CMK (cell line): ENCODE data around the gene ARHGAP4.

Source experiments
- DNase-seq: peaks from one replicate; pipeline ENCODE4 v3.0.0-alpha.2; 2010; ENCODE audit warnings: low read depth

ARHGAP4 gene

DNA sequence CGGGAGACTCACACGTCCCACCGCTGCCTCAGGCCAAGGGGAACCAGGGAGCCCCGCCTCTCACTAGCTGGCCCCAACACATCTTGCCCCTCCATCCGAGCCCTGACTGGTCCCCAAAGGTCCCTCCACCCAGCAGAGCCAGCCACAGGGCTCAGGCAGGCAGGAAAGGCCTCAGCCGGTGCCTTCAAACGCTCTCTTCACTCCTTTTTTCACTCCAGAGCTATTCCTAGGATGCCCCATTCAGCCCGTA, 1.5 kb upstream of the ARHGAP4 start:
- DNase-seq: no peak

DNA sequence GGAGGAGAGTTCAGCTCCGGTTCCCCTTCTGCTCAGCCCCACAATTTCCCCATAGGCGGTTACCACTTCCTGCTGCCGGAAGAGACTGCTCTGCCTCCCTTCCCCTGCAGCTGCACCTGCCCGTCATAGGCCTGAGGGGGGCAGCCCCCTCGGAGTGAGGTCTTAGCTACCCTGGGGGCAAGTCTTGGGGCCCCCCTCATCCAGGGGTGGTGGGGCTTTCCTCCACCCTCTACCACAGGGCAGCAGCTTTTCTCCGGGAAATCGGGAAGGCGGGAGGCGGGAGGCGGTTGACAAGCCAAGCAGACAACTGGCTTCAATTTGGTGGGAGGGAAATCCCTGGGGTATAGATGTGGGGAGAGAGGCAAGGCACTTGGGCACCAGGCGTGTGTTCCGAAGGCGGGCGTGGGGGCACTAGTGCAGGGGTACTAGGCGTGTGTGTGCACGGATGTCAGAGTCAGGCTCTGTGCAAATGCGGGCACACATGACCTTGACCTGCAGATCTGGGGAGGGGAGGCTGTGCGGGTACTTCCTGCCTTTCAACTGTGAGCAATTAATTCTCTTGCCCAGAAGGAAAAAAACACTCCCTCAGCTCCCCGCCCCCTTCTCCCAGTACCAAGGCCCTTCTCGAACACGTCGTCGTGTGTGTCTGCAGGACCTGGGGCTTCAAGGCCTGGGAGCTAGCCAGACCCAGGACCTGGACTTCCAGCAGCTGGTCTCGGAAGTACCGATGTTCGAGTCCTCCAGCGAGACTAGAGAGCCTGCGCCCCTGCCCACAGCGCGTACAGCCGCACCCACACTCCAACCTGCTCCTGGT, 1.0 kb upstream of the ARHGAP4 start:
- peak; percentile 81 for DNase-seq

DNA sequence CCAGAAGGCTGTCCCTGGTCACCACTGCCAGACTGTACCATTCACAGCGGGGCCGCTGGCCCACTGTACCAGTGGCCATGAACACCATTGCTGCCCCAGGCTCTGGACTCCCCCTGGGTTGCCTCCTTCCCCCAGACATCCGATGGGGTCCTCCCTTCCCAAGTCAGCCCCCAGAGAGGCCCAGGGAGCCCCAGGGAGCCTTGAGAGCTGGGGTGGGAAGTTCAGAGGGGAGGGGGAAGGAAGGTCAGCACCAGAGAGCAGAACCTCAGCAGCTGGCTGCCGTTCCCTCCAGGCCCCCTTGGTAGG, 441 bp upstream of the ARHGAP4 start:
- DNase-seq: no peak

- no peak for DNase-seq
Measured at GRCh38 chrX:153925387-153925738, 701 bp downstream of the ARHGAP4 start.

GRCh38 chrX:153924149-153924861, 1.8 kb downstream of the ARHGAP4 start:
- DNase-seq: no peak

- DNase-seq: no peak
Measured at GRCh38 chrX:153922932-153923857, 2.9 kb downstream of the ARHGAP4 start.

DNA sequence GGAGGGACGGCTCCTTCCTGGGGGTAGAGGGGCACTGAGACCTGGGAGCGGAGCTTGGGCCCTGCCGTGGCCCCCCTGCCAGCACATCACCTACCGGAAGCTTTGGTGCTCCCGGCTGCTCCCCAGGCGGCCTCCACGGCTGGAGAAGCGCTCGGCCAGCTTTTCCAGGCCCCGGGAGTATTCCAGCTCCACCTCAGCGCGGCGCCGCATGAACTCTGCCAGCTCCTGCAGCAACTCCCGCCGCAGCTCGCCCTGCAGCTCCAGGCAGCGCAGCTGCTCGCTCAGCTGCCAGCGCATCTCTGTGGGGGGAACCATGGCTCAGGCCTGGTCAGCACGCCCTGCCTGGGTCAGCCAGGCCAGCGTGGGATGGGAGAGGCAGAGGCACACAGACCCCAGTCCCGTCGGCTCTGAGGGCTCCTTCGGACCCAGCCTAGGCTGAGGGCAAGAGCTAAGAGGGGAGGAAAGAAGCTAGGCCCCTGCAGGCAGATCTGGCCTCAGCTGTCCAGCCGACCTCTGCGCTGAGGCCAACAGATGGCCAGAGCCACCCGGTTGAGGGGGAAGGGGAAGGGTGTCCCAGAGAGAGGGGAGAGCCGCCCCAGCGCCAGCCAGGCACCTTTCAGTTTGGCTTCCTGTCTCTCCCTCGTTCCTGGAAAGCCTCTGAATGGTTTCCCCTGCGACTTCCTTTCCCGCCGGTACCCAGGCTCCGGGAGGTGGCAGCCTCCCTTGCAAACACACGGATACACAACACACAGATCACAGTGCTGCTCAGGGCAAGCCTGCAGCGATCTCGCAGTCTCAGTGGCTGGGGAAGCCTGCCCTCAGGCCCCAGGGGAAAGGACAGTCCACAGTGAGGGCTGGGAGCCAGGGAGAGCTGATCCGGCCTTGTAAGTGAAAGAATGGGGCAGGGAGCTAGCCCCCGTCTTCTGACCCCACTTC, 4.3 kb downstream of the ARHGAP4 start:
- no peak for DNase-seq

- DNase-seq: no peak
Measured at GRCh38 chrX:153921070-153921469, 5.0 kb downstream of the ARHGAP4 start.

- DNase-seq: no peak
Measured at GRCh38 chrX:153920546-153920945, 5.5 kb downstream of the ARHGAP4 start.

DNA sequence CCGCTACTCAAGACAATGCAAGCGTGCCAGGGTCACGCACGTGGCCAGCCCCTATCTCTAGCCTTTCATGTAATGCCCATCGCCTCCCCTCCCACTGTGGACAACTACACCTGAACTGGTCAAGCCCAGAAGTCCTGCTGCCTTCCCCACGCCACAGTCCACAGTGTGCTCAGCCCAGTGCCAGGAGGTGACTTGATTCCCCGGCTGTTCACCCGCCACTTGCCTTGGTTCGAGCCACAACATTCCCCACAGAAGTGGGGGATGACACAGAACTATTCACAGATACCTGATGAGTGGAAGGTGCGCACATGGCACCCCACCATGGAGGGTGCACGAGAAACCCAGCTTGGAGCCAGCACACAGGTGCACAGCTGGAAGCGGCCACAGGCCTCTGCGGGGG, 6.8 kb downstream of the ARHGAP4 start:
- no peak for DNase-seq

DNA sequence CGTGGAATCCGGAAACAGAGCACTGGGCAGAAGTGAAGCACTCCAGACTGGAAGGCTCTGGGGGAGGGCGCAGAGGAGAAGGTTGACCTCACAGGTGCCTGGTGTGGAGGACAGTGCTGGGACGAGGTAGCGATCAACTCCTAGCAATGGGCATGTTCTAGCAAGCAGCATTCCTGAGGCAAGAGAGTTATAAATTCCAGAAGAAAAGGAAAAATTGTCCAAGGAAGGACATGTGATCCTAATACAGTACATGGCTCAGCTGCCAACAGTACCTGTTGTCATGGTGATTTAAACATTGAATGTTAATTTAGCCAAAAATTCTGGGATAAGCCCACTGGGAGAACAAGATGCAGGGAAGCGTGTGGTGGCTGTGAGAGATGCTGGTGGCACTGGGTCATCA, 8.2 kb downstream of the ARHGAP4 start:
- no peak for DNase-seq

GRCh38 chrX:153913701-153914100, 12.4 kb downstream of the ARHGAP4 start:
- no peak for DNase-seq

GRCh38 chrX:153913211-153913610, 12.9 kb downstream of the ARHGAP4 start:
- no peak for DNase-seq

DNA sequence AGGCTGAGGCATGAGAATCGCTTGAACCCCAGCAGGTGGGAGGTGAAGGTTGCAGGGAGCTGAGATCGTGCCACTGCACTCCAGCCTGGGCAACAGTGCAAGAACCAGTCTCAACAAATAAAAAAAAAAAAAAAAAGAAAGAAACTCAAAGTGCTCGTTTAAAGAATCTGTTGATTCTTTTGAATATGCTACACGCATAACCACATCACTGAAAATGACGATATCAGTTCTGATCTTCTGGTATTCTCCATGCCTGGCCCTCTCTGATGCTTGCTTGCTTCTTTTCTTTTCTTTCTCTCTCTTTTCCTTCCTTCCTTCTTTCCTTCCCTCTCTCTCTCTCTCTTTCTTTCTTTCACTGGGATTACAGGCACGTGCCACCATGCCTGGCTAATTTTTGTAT, 14.3 kb downstream of the ARHGAP4 start:
- DNase-seq: no peak

- no peak for DNase-seq
Measured at GRCh38 chrX:153910446-153910845, 15.6 kb downstream of the ARHGAP4 start.

GRCh38 chrX:153909980-153910360, 16.1 kb downstream of the ARHGAP4 start:
- no peak for DNase-seq

GRCh38 chrX:153909024-153909979, 16.8 kb downstream of the ARHGAP4 start:
- no peak for DNase-seq

DNA sequence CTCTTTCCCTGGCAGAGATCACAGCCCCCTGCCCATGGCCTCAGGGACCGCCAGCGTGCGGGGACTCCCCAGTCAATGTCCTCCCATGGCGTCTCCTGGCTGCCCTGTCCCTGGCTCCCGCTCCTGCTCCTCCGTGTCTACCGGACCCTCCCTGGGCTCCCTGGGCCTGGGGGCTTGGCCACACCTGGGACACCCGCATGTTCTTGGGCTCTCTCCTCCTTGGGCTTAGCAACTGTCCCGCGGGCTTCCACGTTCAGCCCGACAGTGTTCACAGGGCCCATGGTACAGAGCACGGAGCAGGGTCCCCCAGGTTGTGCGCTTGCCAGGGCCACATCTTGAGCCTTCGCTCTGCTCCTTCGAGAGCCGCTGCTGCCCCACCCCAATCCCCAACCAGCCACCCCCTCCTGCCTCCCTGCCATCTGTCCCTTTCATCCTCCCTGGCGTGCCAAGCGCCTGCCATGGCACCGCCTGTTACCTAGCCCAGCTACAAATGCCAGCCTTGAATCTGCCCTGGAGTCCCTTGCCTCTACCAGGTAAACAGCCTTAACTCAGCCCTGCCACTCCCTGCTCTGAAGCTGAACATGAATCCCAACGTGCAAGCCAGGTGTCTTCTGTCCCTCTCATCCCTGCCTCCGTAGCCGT, 17.7 kb downstream of the ARHGAP4 start:
- DNase-seq: no peak

- no peak for DNase-seq
Measured at GRCh38 chrX:153907456-153907855, 18.6 kb downstream of the ARHGAP4 start.
